ENCODE measurements around the gene ZNF423.
A peak's percentile ranks its signal among the peaks of the same experiment; 100 is the strongest.
"Not testable (repeated sequence)": the region's sequence is repeated elsewhere in the genome, so short reads cannot be mapped to it uniquely, and the experiment has no call there.

The ZNF423 gene

DNA sequence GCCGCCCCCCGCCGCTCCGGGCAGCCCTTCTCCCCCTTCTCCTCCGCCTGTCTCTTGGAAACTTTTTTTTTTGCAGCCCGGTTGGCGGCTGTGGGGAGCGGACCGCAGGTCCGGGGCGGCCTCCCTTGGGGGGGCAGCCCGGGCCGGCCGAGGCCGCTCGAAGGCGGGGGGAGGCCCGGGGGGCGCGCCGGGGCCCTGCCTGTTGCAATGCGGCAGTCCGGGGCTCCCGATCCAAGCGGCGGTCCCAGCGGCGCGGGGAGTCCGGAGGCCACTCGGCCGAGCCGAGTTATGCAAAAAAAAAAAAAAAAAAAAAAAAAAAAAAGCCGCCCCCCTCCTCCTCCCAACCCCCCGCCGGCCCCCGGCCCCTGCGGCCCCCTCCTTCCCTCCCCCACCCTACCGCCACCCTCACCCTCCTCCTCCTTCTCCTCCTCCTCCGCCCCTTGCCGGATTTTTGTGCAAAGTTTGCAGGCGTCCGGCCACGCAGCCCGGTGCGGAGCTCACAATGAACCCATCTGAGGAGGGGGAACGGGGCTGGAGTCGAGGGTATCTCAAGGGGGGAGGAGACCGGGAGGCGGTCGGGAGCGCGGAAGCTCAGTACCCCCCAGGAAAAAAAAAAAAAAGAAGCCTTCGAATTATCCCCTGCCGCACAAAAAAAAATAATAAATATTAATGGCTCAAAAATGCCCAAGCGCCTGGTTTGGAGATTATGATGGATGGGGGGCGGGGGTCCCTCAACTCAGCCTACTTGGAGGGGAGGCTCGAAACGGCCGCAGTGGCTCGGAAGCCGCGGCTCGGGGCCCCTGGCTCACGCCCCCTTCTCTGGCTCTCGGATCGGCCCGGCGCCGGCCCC, at the start of gene ZNF423:
TSS of gene ZNF423 (minus strand) at position 291 of the 850 bp plus-strand sequence. CDS start 338 bp downstream, outside the sequence.
- DNase-seq (ENCODE audit: low read depth in 2 of 2): no peak

GRCh38 chr16:49904348-49905062, 48.6 kb upstream of the ZNF423 start:
- no peak for DNase-seq (ENCODE audit: low read depth in 2 of 2)

- no peak for DNase-seq (ENCODE audit: low read depth in 2 of 2)
Measured at GRCh38 chr16:49902908-49903307, 47.0 kb upstream of the ZNF423 start.

- no peak for DNase-seq (ENCODE audit: low read depth in 2 of 2)
Measured at GRCh38 chr16:49901711-49902110, 45.8 kb upstream of the ZNF423 start.

GRCh38 chr16:49900875-49901274, 45.0 kb upstream of the ZNF423 start:
- no peak for DNase-seq (ENCODE audit: low read depth in 2 of 2)

DNA sequence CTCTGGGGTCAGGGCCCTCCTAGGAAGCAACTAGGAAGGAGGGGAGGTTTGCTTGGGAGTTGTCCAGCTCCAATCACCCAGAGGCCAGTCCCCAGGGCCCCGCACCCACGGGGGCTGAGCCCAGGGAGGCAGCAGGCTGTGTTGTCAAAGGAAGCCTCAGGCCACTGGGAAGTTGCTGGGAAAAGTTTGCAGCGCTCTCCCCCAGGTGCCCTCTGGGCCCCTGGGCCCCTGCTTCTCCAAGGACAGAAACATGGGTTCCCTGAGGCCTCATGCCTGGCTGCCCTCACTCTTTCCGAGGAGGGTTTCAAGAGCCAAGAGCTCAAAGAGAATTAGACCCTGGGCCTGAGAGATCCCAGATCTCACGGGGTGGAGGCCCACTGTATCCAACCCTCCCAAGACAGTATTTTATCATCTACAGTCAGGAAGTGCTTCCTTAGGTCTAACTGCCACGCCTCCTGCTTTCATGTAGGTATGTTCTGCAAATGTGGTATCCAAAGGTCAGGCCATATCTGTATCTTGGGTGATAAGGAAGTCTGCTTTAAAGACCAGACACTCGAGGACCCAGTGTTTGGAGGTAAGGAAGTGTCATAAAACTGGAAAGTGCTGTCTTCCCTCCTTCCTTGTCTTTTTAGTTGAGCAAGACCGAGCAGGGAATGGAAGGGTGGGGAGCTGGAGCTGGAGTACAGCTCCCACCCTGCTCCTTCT, 44.2 kb upstream of the ZNF423 start:
- no peak for DNase-seq (ENCODE audit: low read depth in 2 of 2)

- DNase-seq (ENCODE audit: low read depth in 2 of 2): no peak
Measured at GRCh38 chr16:49896447-49896964, 40.6 kb upstream of the ZNF423 start.

- DNase-seq (ENCODE audit: low read depth in 2 of 2): peak in 1 of 2 experiments; percentile 8
Measured at GRCh38 chr16:49890876-49891275, 35.0 kb upstream of the ZNF423 start.

- no peak for DNase-seq (ENCODE audit: low read depth in 2 of 2)
Measured at GRCh38 chr16:49889725-49890397, 33.9 kb upstream of the ZNF423 start.

DNA sequence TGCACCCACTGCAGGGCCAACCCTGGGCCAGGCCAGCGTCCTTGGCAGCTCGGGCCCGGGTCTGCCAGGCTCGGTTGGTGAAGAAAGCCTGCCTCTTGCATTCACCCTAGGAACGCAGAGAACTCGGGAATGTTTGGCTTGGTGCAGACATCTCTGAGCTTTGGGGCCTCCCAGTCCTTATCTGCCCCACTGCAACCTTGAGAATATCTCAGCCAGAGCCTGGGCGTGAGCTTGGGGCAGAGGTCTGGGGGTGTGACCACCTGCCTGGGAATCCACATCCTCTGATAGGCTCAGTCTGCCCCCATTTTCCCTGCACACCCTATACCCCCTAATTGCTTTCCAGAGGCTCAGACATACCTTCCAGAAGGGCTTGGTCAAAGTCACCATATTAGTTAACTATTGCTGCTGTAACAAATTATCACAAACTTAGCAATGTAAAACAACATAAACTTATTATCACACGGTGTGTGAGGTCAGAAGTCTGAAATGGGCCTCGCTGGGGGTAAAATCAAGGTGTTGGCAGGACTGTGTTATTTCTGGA, 30.7 kb upstream of the ZNF423 start:
- no peak for DNase-seq (ENCODE audit: low read depth in 2 of 2)

GRCh38 chr16:49884033-49885015, 28.4 kb upstream of the ZNF423 start:
- DNase-seq (ENCODE audit: low read depth in 2 of 2): no peak

DNA sequence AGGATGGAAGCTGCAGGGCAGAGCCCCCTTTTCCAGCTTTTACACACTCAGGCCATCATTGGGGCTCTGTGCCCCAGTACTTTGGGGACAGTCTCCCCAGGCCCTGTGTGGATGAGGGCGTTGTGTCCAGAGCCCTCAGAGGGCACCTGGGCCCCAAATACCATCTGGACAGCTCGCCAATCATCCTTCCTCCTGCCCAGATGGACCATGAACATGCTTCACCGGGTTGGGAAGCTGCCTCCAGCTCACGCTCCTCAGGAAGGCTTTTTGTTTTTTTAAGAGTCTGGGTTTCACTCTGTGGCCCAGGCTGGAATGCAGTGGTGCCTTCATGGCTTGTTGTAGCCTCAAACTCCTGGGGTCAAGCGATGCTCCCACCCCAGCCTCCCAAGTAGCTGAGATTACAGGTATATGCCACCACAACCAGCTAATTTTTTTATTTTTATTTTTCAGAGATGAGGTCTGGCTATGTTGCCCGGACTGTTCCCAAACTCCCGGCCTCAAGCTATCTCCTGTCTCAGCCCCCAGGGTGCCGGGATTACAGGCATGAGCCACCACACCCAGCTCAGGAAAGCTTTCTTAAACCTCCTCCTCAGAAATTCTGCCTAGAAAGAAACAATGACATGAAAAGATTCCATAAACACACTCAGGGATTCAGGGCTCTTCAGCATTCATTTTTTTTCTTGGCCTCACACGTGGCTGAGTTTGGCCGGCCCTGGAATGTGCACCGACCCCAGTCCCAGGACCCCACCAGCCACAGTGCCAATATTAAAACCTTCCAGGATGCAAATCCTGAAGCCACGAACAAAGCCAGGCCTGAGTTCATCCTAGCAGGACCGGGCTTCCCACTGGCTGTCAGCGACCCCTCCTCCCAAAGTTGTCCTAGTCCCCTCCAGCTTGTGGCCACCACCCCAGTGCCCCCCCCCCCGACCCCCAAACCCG, 27.4 kb upstream of the ZNF423 start:
- DNase-seq (ENCODE audit: low read depth in 2 of 2): no peak

GRCh38 chr16:49881890-49882289, 26.0 kb upstream of the ZNF423 start:
- no peak for DNase-seq (ENCODE audit: low read depth in 2 of 2)

GRCh38 chr16:49878540-49878939, 22.6 kb upstream of the ZNF423 start:
- not testable (repeated sequence) for DNase-seq (ENCODE audit: low read depth in 2 of 2)

DNA sequence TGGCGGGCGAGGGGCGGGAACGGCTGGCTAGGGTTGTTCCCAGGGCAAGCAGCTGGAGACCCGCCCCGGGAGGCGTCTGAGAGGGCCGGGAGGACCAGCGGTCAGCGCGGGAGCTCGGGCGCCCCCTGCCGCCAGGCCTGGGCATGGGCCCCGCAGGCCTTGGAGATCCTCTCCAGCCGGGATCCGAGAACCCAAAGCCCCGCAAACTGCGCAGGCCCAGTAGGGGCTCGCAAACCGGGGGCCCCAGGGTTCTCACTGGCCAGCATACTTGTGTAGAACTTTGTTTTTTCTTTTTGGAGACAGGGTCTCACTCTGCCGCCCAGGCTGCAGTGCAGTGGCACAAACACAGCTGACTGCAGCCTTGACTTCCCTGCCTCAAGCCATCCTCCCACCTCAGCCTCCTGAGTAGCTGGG, 20.8 kb upstream of the ZNF423 start:
- peak in 1 of 2 experiments; percentile 45 for DNase-seq (ENCODE audit: low read depth in 2 of 2)

DNA sequence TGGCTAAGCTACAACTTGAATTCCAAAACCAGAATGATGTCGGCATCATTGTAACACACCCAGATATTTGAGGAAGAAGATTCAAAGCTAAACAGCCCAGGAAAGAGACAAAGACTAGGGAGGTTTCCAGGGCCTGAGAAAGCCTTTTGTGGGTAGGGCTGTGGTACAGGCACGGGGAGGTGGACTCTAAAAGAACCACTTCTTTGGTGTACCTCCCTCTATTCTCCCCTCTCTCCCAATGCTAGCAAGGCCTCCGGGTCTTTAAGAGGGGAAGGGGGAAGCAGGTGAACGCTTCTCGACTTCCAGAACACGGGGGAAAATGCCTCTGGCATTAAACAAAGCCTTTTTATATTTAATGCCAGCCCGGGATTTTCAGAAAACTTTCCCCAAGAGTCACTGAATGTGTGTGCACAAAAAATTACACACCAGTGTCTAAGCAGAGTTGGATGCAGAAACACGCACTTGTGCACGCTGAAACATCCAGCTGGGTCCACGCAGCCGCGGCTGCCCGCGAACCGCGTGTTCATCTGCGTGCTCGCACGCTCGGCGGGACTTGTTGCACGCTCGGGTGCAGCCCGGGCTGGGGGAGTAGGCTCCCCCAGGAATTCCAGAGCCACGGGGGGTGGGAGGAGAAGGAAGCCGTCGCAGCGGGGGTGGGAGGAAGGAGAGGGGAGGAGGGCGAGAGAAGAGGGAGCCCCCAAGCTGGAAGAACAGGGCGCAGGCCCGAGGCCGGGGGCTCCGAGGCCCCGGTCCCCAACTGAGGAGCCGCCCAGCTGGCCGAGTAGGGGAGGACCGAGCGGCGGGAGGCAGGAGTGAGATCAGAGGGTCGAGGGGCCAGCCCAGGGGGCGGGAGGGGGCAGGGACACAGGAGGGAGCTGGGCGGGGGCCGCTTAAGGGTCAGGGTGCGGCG, 20.1 kb upstream of the ZNF423 start:
- no peak for DNase-seq (ENCODE audit: low read depth in 2 of 2)

- no peak for DNase-seq (ENCODE audit: low read depth in 2 of 2)
Measured at GRCh38 chr16:49874613-49875237, 18.8 kb upstream of the ZNF423 start.

Data from stimulated activated CD4-positive, alpha-beta T cell treated with anti-CD3 and anti-CD28 coated beads, Interleukin-12 subunit alpha, Interleukin-12 subunit beta, amount 100 ng/mL, for 24 hours (primary cell).